CD14-positive monocyte (primary cell): ENCODE measurements around the gene DDX20. TPM values are rescaled to one million over a fixed set of nuclear protein-coding genes. Genes with fewer than 3 reads are reported as not detected.

Source experiments
- DNase-seq, 3 donors: peaks; one replicate each; pipeline ENCODE4 v3.0.0-alpha.2; 2011 to 2022
- H2AFZ ChIP-seq: 2 replicates; pipeline ENCODE4 v1.6.0; 2012; ENCODE audit warnings: mild to moderate bottlenecking, low read depth, low read length, inconsistent platforms; ENCODE audit not compliant: insufficient read depth, poor library complexity, severe bottlenecking
- H3K27ac ChIP-seq, 2 donors: 1 replicate in 1 of 2; 2 replicates in 1 of 2; pipeline ENCODE4 v1.5.1; 2012 to 2013; ENCODE audit warnings: low read length in 2 of 2, control low read depth in 1 of 2, inconsistent platforms in 1 of 2, low read depth in 1 of 2, mild to moderate bottlenecking in 1 of 2
- H3K27me3 ChIP-seq, 2 donors: one replicate each; pipeline versions ENCODE4 v1.6.0 to v1.6.1; 2011 to 2013; ENCODE audit warnings: low read length in 2 of 2; ENCODE audit not compliant: control insufficient read depth in 2 of 2, insufficient read depth in 2 of 2
- H3K36me3 ChIP-seq, 2 donors: replicated peaks in 1 of 2; 1 replicate in 1 of 2; 2 replicates in 1 of 2; pipeline versions ENCODE4 v1.5.1 to v1.6.1; 2012 to 2013; ENCODE audit warnings: low read length in 2 of 2, control low read depth in 1 of 2, inconsistent platforms in 1 of 2, mild to moderate bottlenecking in 1 of 2; ENCODE audit not compliant: insufficient read depth in 2 of 2, control insufficient read depth in 1 of 2
- H3K4me1 ChIP-seq, 2 donors: 1 replicate in 1 of 2; 2 replicates in 1 of 2; pipeline versions ENCODE4 v1.5.1 to v1.6.1; 2012 to 2013; ENCODE audit warnings: low read length in 2 of 2, control low read depth in 1 of 2, inconsistent platforms in 1 of 2, mild to moderate bottlenecking in 1 of 2, moderate library complexity in 1 of 2; ENCODE audit not compliant: insufficient read depth in 2 of 2, control insufficient read depth in 1 of 2
- H3K4me2 ChIP-seq: replicated peaks from 2 replicates; pipeline ENCODE3; 2012; ENCODE audit warnings: low read length, moderate library complexity, mild to moderate bottlenecking; ENCODE audit not compliant: poor library complexity, severe bottlenecking; ENCODE audit errors: extremely low read depth
- H3K4me3 ChIP-seq, 3 experiments: fragments of 200-600 bp in 1 of 3; sonication (generic) in 1 of 3; replicated peaks in 1 of 3; 1 replicate in 2 of 3; 2 replicates in 1 of 3; pipeline ENCODE4 v1.5.1; 2011 to 2013; ENCODE audit warnings: low read length in 3 of 3, mild to moderate bottlenecking in 3 of 3, control low read depth in 2 of 3, low read depth in 2 of 3, inconsistent platforms in 1 of 3, moderate library complexity in 1 of 3
- H3K79me2 ChIP-seq: 2 replicates; pipeline ENCODE4 v1.6.0; 2012; ENCODE audit warnings: mild to moderate bottlenecking, control low read depth, inconsistent platforms, low read length, moderate library complexity; ENCODE audit not compliant: insufficient read depth
- H3K9ac ChIP-seq: 2 replicates; pipeline ENCODE4 v1.6.0; 2017; ENCODE audit warnings: low read length, mild to moderate bottlenecking; ENCODE audit not compliant: insufficient read depth, poor library complexity, severe bottlenecking
- H3K9me3 ChIP-seq, 2 donors: replicated peaks in 1 of 2; 1 replicate in 1 of 2; 2 replicates in 1 of 2; pipeline versions ENCODE4 v1.5.1 to v1.6.1; 2012 to 2013; ENCODE audit warnings: low read length in 2 of 2, control low read depth in 1 of 2; ENCODE audit not compliant: control insufficient read depth in 1 of 2, insufficient read depth in 1 of 2
- H4K20me1 ChIP-seq: 2 replicates; pipeline ENCODE4 v1.6.0; 2012; ENCODE audit warnings: mild to moderate bottlenecking, low read length, control low read depth, moderate library complexity; ENCODE audit not compliant: insufficient read depth
- H3K27ac Mint-ChIP-seq, 7 donors: one replicate each; pipeline ENCODE4 v1.8.0; 2020; ENCODE audit warnings: mild to moderate bottlenecking in 7 of 7, mixed read lengths in 7 of 7, moderate library complexity in 6 of 7, inconsistent platforms in 2 of 7
- H3K27me3 Mint-ChIP-seq, 3 donors: one replicate each; pipeline ENCODE4 v1.8.0; 2021 to 2022; ENCODE audit warnings: low read depth in 3 of 3, mild to moderate bottlenecking in 3 of 3, mixed read lengths in 3 of 3, moderate library complexity in 3 of 3, inconsistent platforms in 1 of 3
- H3K36me3 Mint-ChIP-seq, 2 donors: one replicate each; pipeline ENCODE4 v1.8.0; 2020; ENCODE audit warnings: mixed read lengths in 2 of 2, inconsistent platforms in 1 of 2, mild to moderate bottlenecking in 1 of 2
- H3K4me1 Mint-ChIP-seq: one replicate; pipeline ENCODE4 v1.8.0; 2020; ENCODE audit warnings: mild to moderate bottlenecking, mixed read lengths
- H3K4me3 Mint-ChIP-seq, 2 donors: one replicate each; pipeline ENCODE4 v1.8.0; 2020; ENCODE audit warnings: mild to moderate bottlenecking in 2 of 2, mixed read lengths in 2 of 2, moderate library complexity in 1 of 2
- H3K9me3 Mint-ChIP-seq, 7 donors: one replicate each; pipeline ENCODE4 v1.8.0; 2020 to 2022; ENCODE audit warnings: mixed read lengths in 7 of 7, mild to moderate bottlenecking in 6 of 7, moderate library complexity in 6 of 7, inconsistent platforms in 2 of 7
- WGBS: methylation state at CpG from one replicate; pipeline ENCODE4 v1.1.5; 2013; ENCODE audit warnings: missing lambda C conversion rate; ENCODE audit not compliant: insufficient coverage; 5-methylcytosine and 5-hydroxymethylcytosine counted together
- intact Hi-C, 2 donors: fragments of 100-400 bp; cut with micrococcal nuclease; formaldehyde crosslinking; loops; one replicate each; pipeline versions ENCODE4 v1.15.0 to v1.15.1; 2023
- polyA plus RNA-seq, 3 donors: library from polyadenylated mRNA; depleted of rRNA in 1 of 3; unstranded in 2 of 3; stranded (reverse) in 1 of 3; fragments of 300-500 nt in 2 of 3; fragments of >200 nt in 1 of 3; fragmentation: Illumina TruSeq in 2 of 3; gene quantifications; 1 replicate in 2 of 3; 2 replicates in 1 of 3; pipeline ENCODE4 v1.2.3, GENCODE V29; 2012 to 2021
- TF ChIP-seq, protein P1 (sequence below): fragments of 200-600 bp; IDR thresholded peaks from one replicate; pipeline ENCODE4 v1.8.0; 2022; ENCODE audit warnings: antibody characterized with exemption, mild to moderate bottlenecking

Gene DDX20
- polyA plus RNA-seq, 3 donors = 3.1 to 4.1 (median 4.0) TPM

DNA sequence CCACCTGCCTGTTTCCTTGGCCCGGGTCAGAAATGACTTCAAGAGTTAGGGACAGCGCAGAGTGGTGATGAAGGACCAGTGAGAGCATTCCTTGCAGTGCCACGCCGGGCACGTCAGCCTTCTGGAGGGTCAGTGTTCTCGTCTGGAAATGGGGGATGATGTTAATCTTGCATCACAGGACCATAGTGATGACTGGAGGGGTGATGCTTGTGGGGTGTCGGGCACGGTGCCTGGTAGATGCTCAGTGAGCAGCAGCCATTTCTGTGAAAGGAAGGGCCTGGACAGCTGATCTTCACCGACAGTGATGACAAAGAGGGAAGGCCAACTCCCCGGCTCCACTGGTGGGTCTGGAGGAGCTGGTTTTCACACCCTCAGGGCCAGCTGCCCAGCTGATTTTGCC lies 56.2 kb downstream of the DDX20 start:
- Histone ChIP-seq H3K79me2 (no peaks in the 10 kb centered on the region), H3K4me2 (no peak overlapping the region), H3K27ac (no peak overlapping the region), H3K4me3 (no peak overlapping the region), H3K27me3 (no peaks in the 10 kb centered on the region), H3K4me1 (no peaks in the 10 kb centered on the region), H2AFZ (no peak overlapping the region), H3K9me3 (no peaks in the 10 kb centered on the region), H3K36me3 (no peaks in the 10 kb centered on the region), H3K9ac (no peak overlapping the region), H4K20me1 (no peaks in the 10 kb centered on the region)
- no peak overlapping the region for H3K4me3 Mint-ChIP-seq
- H3K36me3 Mint-ChIP-seq = no peaks in the 10 kb centered on the region
- no peaks in the 10 kb centered on the region for H3K9me3 Mint-ChIP-seq
- no peaks in the 10 kb centered on the region for H3K4me1 Mint-ChIP-seq
- no peak for DNase-seq
- TF ChIP-seq, protein P1, sequence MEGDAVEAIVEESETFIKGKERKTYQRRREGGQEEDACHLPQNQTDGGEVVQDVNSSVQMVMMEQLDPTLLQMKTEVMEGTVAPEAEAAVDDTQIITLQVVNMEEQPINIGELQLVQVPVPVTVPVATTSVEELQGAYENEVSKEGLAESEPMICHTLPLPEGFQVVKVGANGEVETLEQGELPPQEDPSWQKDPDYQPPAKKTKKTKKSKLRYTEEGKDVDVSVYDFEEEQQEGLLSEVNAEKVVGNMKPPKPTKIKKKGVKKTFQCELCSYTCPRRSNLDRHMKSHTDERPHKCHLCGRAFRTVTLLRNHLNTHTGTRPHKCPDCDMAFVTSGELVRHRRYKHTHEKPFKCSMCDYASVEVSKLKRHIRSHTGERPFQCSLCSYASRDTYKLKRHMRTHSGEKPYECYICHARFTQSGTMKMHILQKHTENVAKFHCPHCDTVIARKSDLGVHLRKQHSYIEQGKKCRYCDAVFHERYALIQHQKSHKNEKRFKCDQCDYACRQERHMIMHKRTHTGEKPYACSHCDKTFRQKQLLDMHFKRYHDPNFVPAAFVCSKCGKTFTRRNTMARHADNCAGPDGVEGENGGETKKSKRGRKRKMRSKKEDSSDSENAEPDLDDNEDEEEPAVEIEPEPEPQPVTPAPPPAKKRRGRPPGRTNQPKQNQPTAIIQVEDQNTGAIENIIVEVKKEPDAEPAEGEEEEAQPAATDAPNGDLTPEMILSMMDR = no peak
- peaks cover 1 to 6% (median 4%) of the 10 kb centered on the region in 3 donors for H3K27me3 Mint-ChIP-seq
- 87% methylated on average over 8 of the region's 10 CpGs for WGBS
- H3K27ac Mint-ChIP-seq = no peak overlapping the region
- intact Hi-C loops = no loop called here

DNA sequence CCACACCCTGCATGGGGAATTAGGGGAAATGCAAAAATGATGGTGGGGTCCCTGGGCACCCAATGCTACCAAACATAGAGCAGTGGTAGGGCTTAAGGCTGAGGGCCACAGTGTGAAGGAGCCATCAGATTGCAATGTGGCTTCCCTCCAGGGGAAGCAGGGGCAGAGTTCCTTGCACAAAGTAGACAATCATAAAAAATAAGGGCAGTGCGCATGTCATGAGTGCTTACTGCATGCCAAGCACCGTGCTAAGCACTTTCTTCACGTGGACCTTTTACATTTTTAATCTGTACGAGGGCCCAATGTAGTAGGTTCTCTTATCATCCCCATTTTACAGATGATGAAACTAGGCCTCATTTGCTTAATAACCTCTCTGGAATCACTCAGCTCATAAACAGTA lies 56.6 kb downstream of the DDX20 start:
- H3K27me3 Mint-ChIP-seq = peaks cover 1 to 6% (median 5%) of the 10 kb centered on the region in 3 donors
- no peak overlapping the region for H3K27ac Mint-ChIP-seq
- no peak for DNase-seq
- H3K4me3 ChIP-seq = no peak overlapping the region
- H3K36me3 ChIP-seq = no peaks in the 10 kb centered on the region
- no peaks in the 10 kb centered on the region for H3K9me3 Mint-ChIP-seq
- H3K27me3 ChIP-seq = no peaks in the 10 kb centered on the region
- H3K36me3 Mint-ChIP-seq = no peaks in the 10 kb centered on the region
- no peaks in the 10 kb centered on the region for H3K9me3 ChIP-seq
- no peaks in the 10 kb centered on the region for H3K4me1 ChIP-seq
- WGBS = 100% methylated on average over 1 of the region's 4 CpGs
- H3K9ac ChIP-seq = no peak overlapping the region
- TF ChIP-seq, protein P1 = no peak
- no peak overlapping the region for H3K4me3 Mint-ChIP-seq
- H3K79me2 ChIP-seq = no peaks in the 10 kb centered on the region
- intact Hi-C loops = no loop called here
- no peak overlapping the region for H2AFZ ChIP-seq
- H3K4me2 ChIP-seq = no peak overlapping the region
- no peaks in the 10 kb centered on the region for H4K20me1 ChIP-seq
- H3K4me1 Mint-ChIP-seq = no peaks in the 10 kb centered on the region
- no peak overlapping the region for H3K27ac ChIP-seq
